Measurements from ENCODE around the gene WDR88. TPM values are rescaled to one million over a fixed set of nuclear protein-coding genes. Genes with fewer than 3 reads are reported as not detected.

Gene WDR88
- total and polyA plus RNA-seq, 2 of the 4 experiments (the other 2 are of a cell fraction): not detected

DNA sequence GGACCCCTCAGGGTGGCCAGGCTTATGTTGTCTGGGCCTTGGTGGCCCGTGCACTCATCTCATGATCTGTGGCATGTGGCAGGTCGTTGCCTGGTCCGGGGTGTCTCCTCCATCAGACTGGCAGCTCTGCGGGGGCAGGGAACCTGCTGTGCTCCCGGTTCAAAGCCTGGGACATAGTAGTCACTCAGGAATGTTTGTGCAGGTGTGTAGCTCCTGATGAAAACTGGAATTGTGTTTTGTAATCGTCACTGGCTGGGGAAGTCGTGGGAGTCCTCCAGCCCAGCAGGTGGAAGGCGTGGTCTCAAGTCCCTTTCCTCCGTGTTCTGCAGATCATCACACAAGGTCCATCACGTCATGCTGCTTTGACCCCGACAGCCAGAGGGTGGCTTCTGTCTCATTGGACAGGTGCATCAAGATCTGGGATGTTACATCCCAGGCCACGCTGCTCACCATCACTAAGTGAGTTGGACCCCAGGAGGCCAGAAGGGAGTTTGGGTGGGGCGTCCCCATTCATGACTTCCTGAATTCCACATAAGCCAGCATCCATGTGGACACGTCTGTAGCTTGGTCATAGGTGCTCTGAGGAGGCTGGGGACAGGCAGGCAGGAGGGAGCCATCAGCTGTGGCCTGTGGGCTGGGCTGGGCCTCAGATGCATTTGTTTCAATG is 19.1 kb downstream of the WDR88 start:
- no peaks in the 10 kb centered on the region for H3K36me3 ChIP-seq (ENCODE audit: control insufficient read depth, insufficient read depth, low read length)
- H3K27me3 ChIP-seq (ENCODE audit: control insufficient read depth, insufficient read depth, low read length): no peaks in the 10 kb centered on the region
- BruUV-seq (replicated peaks): no TSS peak
- no peaks in the 10 kb centered on the region for H3K9me3 ChIP-seq (ENCODE audit: control insufficient read depth, insufficient read depth, low read length)
- H4K5ac ChIP-seq (ENCODE audit: low read depth, low read length): no peak overlapping the region
- H3K9ac ChIP-seq (ENCODE audit: low read depth, low read length): no peak overlapping the region
- H2AK5ac ChIP-seq (ENCODE audit: low read depth, low read length): no peak overlapping the region
- H2AFZ ChIP-seq (replicated peaks; ENCODE audit: low read length, poor library complexity): no peak overlapping the region
- H4K20me1 ChIP-seq (ENCODE audit: insufficient read depth, low read length): no peaks in the 10 kb centered on the region
- H3K4me3 ChIP-seq (ENCODE audit: insufficient read depth, low read depth, low read length): no peak overlapping the region
- intact Hi-C loops (cut with micrococcal nuclease) (no loop called here), dilution Hi-C loops (cut with HindIII; ENCODE audit: low sequenced_read_pairs, unreplicated experiment) (no loop called here), in situ Hi-C loops (cut with MboI; ENCODE audit: low sequenced_read_pairs) (no loop called here)
- no peaks in the 10 kb centered on the region for H3K9me1 ChIP-seq (ENCODE audit: insufficient read depth, low read length)
- no peak overlapping the region for H3K23ac ChIP-seq (ENCODE audit: low read depth, low read length)
- no peak overlapping the region for H3K4ac ChIP-seq (ENCODE audit: low read depth, low read length)
- H3K4me1 ChIP-seq (ENCODE audit: control insufficient read depth, insufficient read depth, low read length): peaks cover 1% of the 10 kb centered on the region; the same call in 1 of the 2 replicates
- no peak overlapping the region for H2BK15ac ChIP-seq (ENCODE audit: low read depth, low read length)
- H2BK5ac ChIP-seq (ENCODE audit: low read depth, low read length, poor library complexity, severe bottlenecking): no peak overlapping the region
- H3K79me1 ChIP-seq (ENCODE audit: low read depth in 1 of 2, low read length in 2 of 2): no peaks in the 10 kb centered on the region
- no peak overlapping the region for H4K8ac ChIP-seq (ENCODE audit: low read depth in 2 of 2, low read length in 2 of 2)
- WGBS, 2 experiments (ENCODE audit: extremely low coverage in 2 of 2, insufficient read length in 1 of 2): 63% methylated on average over 7 of the region's 14 CpGs; no CpG with 5 or more reads in 1 of the 2 experiments
- H2AK9ac ChIP-seq (replicated peaks; ENCODE audit: low read depth, low read length, poor library complexity): no peak overlapping the region
- no peak for TF ChIP-seq CHD1 (IDR thresholded peaks at IDR 0.05; ENCODE audit: low read depth, low read length)
- TF ChIP-seq NFE2L2 (IDR thresholded peaks at IDR 0.05; ENCODE audit: low read depth, low read length): no peak
- no peak for TF ChIP-seq MXI1 (IDR thresholded peaks at IDR 0.05; ENCODE audit: borderline replicate concordance, low read depth, low read length)
- TF ChIP-seq RAD21 (IDR thresholded peaks at IDR 0.05; ENCODE audit: low read length): no peak
- no peak for TF ChIP-seq MAFK (IDR thresholded peaks at IDR 0.05; ENCODE audit: low read depth, low read length)
- TF ChIP-seq FOS (IDR thresholded peaks at IDR 0.05; ENCODE audit: low read depth, low read length): no peak
- TF ChIP-seq SMC3 (IDR thresholded peaks at IDR 0.05; ENCODE audit: low read depth, low read length): no peak
- TF ChIP-seq, protein P1, sequence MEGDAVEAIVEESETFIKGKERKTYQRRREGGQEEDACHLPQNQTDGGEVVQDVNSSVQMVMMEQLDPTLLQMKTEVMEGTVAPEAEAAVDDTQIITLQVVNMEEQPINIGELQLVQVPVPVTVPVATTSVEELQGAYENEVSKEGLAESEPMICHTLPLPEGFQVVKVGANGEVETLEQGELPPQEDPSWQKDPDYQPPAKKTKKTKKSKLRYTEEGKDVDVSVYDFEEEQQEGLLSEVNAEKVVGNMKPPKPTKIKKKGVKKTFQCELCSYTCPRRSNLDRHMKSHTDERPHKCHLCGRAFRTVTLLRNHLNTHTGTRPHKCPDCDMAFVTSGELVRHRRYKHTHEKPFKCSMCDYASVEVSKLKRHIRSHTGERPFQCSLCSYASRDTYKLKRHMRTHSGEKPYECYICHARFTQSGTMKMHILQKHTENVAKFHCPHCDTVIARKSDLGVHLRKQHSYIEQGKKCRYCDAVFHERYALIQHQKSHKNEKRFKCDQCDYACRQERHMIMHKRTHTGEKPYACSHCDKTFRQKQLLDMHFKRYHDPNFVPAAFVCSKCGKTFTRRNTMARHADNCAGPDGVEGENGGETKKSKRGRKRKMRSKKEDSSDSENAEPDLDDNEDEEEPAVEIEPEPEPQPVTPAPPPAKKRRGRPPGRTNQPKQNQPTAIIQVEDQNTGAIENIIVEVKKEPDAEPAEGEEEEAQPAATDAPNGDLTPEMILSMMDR (conservative IDR thresholded peaks at IDR 0.05; ENCODE audit: low read depth, low read length): no peak
- TF ChIP-seq MAZ (IDR thresholded peaks at IDR 0.05; ENCODE audit: borderline replicate concordance, low read depth, low read length): no peak
- TF ChIP-seq, protein P2, sequence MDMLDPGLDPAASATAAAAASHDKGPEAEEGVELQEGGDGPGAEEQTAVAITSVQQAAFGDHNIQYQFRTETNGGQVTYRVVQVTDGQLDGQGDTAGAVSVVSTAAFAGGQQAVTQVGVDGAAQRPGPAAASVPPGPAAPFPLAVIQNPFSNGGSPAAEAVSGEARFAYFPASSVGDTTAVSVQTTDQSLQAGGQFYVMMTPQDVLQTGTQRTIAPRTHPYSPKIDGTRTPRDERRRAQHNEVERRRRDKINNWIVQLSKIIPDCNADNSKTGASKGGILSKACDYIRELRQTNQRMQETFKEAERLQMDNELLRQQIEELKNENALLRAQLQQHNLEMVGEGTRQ (IDR thresholded peaks at IDR 0.05; ENCODE audit: low read depth, low read length): no peak
- TF ChIP-seq RCOR1 (IDR thresholded peaks at IDR 0.05; ENCODE audit: insufficient replicate concordance, low read length): no peak
- ChIA-PET POLR2A (ENCODE audit: unreplicated experiment) (no interaction called here), CTCF (no interaction called here)
- no peak overlapping the region for H3K56ac ChIP-seq (ENCODE audit: extremely low read depth, insufficient read depth, low read length)
- H3K4me2 ChIP-seq (ENCODE audit: low read depth, low read length): no peak overlapping the region
- no peak overlapping the region for H2BK120ac ChIP-seq (ENCODE audit: low read depth, low read length)
- H3K14ac ChIP-seq (replicated peaks; ENCODE audit: low read depth, low read length): no peak overlapping the region
- no peak overlapping the region for H2BK20ac ChIP-seq (ENCODE audit: low read depth, low read length)
- no peak overlapping the region for H3K27ac ChIP-seq (ENCODE audit: insufficient read depth, low read length)
- DNase-seq (no peak), ATAC-seq (ENCODE audit: low read depth) (no peak)
- H4K91ac ChIP-seq (ENCODE audit: insufficient read depth, low read depth, low read length): no peak overlapping the region
- no peak overlapping the region for H3K18ac ChIP-seq (ENCODE audit: low read depth, low read length)

Data from IMR-90 (cell line).